ENCODE results near the gene VCX3B. TPM values are rescaled to one million over a fixed set of nuclear protein-coding genes. Genes with fewer than 3 reads are reported as not detected.

The VCX3B gene
- total and polyA plus RNA-seq, 2 of the 8 experiments (the other 6 are each of a cell fraction or from before 2014, with no cell fraction given), result not detected

- Histone ChIP-seq H2BK120ac (replicated peaks; ENCODE audit: low read depth, low read length) (no peak overlapping the region), H2BK12ac (ENCODE audit: low read depth, low read length) (no peak overlapping the region), H3K79me2 (ENCODE audit: control insufficient read depth in 1 of 2, insufficient read depth in 2 of 2, low read length in 2 of 2) (no peaks in the 10 kb centered on the region), H4K20me1 (replicated peaks in 1 of 2; ENCODE audit: control insufficient read depth in 1 of 2, insufficient read depth in 2 of 2, low read length in 2 of 2) (no peaks in the 10 kb centered on the region), H2AK5ac (ENCODE audit: low read depth, low read length) (no peak overlapping the region), H3K27me3 (replicated peaks in 1 of 4; ENCODE audit: control insufficient read depth in 3 of 4, extremely low read depth in 1 of 4, insufficient read depth in 3 of 4, low read length in 3 of 4) (no peaks in the 10 kb centered on the region), H3K4me2 (ENCODE audit: insufficient read depth in 1 of 2, low read depth in 2 of 2, low read length in 2 of 2) (no peak overlapping the region), H4K5ac (ENCODE audit: insufficient read length, low read depth, low read length) (no peak overlapping the region), H3K23ac (ENCODE audit: insufficient read length) (no peak overlapping the region), H3K27ac (ENCODE audit: low read depth, low read length) (no peak overlapping the region), H3K9me3 (ENCODE audit: insufficient read depth in 2 of 2, low read depth in 1 of 2, low read length in 1 of 2) (no peaks in the 10 kb centered on the region), H2BK15ac (ENCODE audit: low read length) (no peak overlapping the region), H4K91ac (replicated peaks; ENCODE audit: insufficient read length, low read length) (no peak overlapping the region), H3K9ac (replicated peaks in 1 of 4; ENCODE audit: extremely low read depth in 1 of 4, low read depth in 3 of 4, low read length in 3 of 4) (no peak overlapping the region), H4K8ac (ENCODE audit: extremely low read depth, insufficient read depth, low read length) (no peak overlapping the region), H3K36me3 (ENCODE audit: control insufficient read depth in 2 of 4, insufficient read depth in 4 of 4, low read length in 3 of 4) (no peaks in the 10 kb centered on the region), H2BK5ac (ENCODE audit: low read depth, low read length) (no peak overlapping the region), H3K23me2 (ENCODE audit: low read depth, low read length) (no peaks in the 10 kb centered on the region), H3K18ac (ENCODE audit: extremely low read depth, low read length) (no peak overlapping the region), H2AFZ (ENCODE audit: low read length) (no peak overlapping the region), H3K4me1 (replicated peaks in 1 of 4; ENCODE audit: control insufficient read depth in 3 of 4, insufficient read depth in 4 of 4, low read length in 3 of 4) (no peaks in the 10 kb centered on the region), H2BK20ac (ENCODE audit: low read length) (no peak overlapping the region), H3K79me1 (ENCODE audit: low read depth, low read length) (no peaks in the 10 kb centered on the region), H3K4ac (replicated peaks; ENCODE audit: insufficient read length, low read depth, low read length) (no peak overlapping the region), H3K14ac (ENCODE audit: insufficient read length) (no peak overlapping the region), H3K4me3 (ENCODE audit: extremely low read depth in 1 of 4, insufficient read depth in 2 of 4, low read depth in 3 of 4, low read length in 4 of 4) (no peak overlapping the region), H3K56ac (replicated peaks; ENCODE audit: insufficient read length, low read depth, low read length) (no peak overlapping the region)
- ChIA-PET POLR2A (ENCODE audit: partially characterized antibody) (no interaction called here), CTCF (ENCODE audit: partially characterized antibody) (no interaction called here)
- DNase-seq (ENCODE audit: low read depth in 1 of 2, low spot score in 2 of 2) (no peak), FAIRE-seq (no peak)
- TF ChIP-seq NRF1 (IDR thresholded peaks at IDR 0.05; ENCODE audit: low read depth, low read length) (no peak), BACH1 (IDR thresholded peaks at IDR 0.05; ENCODE audit: low read length) (no peak), SIX5 (IDR thresholded peaks at IDR 0.05; ENCODE audit: low read depth, low read length) (no peak), CREB1 (IDR thresholded peaks at IDR 0.05) (no peak), SP1 (IDR thresholded peaks at IDR 0.05; ENCODE audit: low read depth, low read length) (no peak), POLR2A (IDR thresholded peaks at IDR 0.05; ENCODE audit: control extremely low read depth in 1 of 2, low read depth in 2 of 2, low read length in 2 of 2) (no peak), TCF12 (IDR thresholded peaks at IDR 0.05; ENCODE audit: low read depth, low read length) (no peak), RBBP5 (IDR thresholded peaks at IDR 0.05; ENCODE audit: borderline replicate concordance, low read depth, low read length) (no peak), EGR1 (IDR thresholded peaks at IDR 0.05; ENCODE audit: borderline replicate concordance, low read depth, low read length) (no peak), NANOG (IDR thresholded peaks at IDR 0.05; ENCODE audit: insufficient read depth, low read depth, low read length, poor library complexity, severe bottlenecking) (no peak), SIRT6 (IDR thresholded peaks at IDR 0.05; ENCODE audit: low read length) (no peak), FOSL1 (IDR thresholded peaks at IDR 0.05; ENCODE audit: insufficient read depth, low read depth, low read length) (no peak)
- 83% methylated on average over 6 of the region's 6 CpGs; no CpG with 5 or more reads in 1 of the 2 experiments for WGBS, 2 experiments (ENCODE audit: extremely low coverage in 1 of 2, insufficient coverage in 1 of 2, insufficient read length in 1 of 2, insufficient replicate concordance in 2 of 2, low coverage in 1 of 2, low lambda C conversion rate in 2 of 2, missing lambda C conversion rate in 1 of 2)
Measured at GRCh38 chrX:8504451-8504850, 39.8 kb downstream of the VCX3B start.
